ENCODE data around the gene STIP1. TPM values are rescaled to one million over a fixed set of nuclear protein-coding genes. Genes with fewer than 3 reads are reported as not detected.

STIP1 gene
- total and polyA plus RNA-seq, 9 of the 15 experiments (the other 6 are each of a cell fraction or from before 2014, with no cell fraction given) = 58.1 to 465 (median 346) TPM

GRCh38 chr11:64226507-64227051, 40.6 kb downstream of the STIP1 start (continued):
- TF ChIP-seq, protein P1, sequence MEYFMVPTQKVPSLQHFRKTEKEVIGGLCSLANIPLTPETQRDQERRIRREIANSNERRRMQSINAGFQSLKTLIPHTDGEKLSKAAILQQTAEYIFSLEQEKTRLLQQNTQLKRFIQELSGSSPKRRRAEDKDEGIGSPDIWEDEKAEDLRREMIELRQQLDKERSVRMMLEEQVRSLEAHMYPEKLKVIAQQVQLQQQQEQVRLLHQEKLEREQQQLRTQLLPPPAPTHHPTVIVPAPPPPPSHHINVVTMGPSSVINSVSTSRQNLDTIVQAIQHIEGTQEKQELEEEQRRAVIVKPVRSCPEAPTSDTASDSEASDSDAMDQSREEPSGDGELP (CRISPR knock-in tag; IDR thresholded peaks at IDR 0.05; ENCODE audit: borderline replicate concordance) = peak; percentile 82
- TF ChIP-seq PHB2 (IDR thresholded peaks at IDR 0.05; ENCODE audit: low read depth) = peak; percentile 14; the same call in 1 of the 2 replicates
- peak; percentile 23; the same call in 1 of the 2 replicates for TF ChIP-seq NFRKB (IDR thresholded peaks at IDR 0.05; ENCODE audit: low read depth)
- 0 out of 4 replicates have a peak, but pooled peaks of 1 of the 2 experiments have one; percentile 75 for TF ChIP-seq TEAD1 (CRISPR knock-in tag; IDR thresholded peaks at IDR 0.05)
- TF ChIP-seq, protein P2, sequence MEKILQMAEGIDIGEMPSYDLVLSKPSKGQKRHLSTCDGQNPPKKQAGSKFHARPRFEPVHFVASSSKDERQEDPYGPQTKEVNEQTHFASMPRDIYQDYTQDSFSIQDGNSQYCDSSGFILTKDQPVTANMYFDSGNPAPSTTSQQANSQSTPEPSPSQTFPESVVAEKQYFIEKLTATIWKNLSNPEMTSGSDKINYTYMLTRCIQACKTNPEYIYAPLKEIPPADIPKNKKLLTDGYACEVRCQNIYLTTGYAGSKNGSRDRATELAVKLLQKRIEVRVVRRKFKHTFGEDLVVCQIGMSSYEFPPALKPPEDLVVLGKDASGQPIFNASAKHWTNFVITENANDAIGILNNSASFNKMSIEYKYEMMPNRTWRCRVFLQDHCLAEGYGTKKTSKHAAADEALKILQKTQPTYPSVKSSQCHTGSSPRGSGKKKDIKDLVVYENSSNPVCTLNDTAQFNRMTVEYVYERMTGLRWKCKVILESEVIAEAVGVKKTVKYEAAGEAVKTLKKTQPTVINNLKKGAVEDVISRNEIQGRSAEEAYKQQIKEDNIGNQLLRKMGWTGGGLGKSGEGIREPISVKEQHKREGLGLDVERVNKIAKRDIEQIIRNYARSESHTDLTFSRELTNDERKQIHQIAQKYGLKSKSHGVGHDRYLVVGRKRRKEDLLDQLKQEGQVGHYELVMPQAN (IDR thresholded peaks at IDR 0.05; ENCODE audit: borderline replicate concordance) = no peak
- TF ChIP-seq, protein P3, sequence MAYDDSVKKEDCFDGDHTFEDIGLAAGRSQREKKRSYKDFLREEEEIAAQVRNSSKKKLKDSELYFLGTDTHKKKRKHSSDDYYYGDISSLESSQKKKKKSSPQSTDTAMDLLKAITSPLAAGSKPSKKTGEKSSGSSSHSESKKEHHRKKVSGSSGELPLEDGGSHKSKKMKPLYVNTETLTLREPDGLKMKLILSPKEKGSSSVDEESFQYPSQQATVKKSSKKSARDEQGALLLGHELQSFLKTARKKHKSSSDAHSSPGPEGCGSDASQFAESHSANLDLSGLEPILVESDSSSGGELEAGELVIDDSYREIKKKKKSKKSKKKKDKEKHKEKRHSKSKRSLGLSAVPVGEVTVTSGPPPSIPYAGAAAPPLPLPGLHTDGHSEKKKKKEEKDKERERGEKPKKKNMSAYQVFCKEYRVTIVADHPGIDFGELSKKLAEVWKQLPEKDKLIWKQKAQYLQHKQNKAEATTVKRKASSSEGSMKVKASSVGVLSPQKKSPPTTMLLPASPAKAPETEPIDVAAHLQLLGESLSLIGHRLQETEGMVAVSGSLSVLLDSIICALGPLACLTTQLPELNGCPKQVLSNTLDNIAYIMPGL (CRISPR knock-in tag; IDR thresholded peaks at IDR 0.05) = no peak
- no peak for TF ChIP-seq BCL6 (CRISPR knock-in tag; IDR thresholded peaks at IDR 0.05)
- no peak for TF ChIP-seq ZFP1 (CRISPR knock-in tag; IDR thresholded peaks at IDR 0.05)
- TF ChIP-seq MCM3 (IDR thresholded peaks at IDR 0.05) = no peak
- no peak for TF ChIP-seq CBX1 (IDR thresholded peaks at IDR 0.05; ENCODE audit: low read depth)
- TF ChIP-seq, protein P4, sequence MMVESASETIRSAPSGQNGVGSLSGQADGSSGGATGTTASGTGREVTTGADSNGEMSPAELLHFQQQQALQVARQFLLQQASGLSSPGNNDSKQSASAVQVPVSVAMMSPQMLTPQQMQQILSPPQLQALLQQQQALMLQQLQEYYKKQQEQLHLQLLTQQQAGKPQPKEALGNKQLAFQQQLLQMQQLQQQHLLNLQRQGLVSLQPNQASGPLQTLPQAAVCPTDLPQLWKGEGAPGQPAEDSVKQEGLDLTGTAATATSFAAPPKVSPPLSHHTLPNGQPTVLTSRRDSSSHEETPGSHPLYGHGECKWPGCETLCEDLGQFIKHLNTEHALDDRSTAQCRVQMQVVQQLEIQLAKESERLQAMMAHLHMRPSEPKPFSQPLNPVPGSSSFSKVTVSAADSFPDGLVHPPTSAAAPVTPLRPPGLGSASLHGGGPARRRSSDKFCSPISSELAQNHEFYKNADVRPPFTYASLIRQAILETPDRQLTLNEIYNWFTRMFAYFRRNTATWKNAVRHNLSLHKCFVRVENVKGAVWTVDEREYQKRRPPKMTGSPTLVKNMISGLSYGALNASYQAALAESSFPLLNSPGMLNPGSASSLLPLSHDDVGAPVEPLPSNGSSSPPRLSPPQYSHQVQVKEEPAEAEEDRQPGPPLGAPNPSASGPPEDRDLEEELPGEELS (CRISPR knock-in tag; IDR thresholded peaks at IDR 0.05; ENCODE audit: borderline replicate concordance) = 0 out of 2 replicates have a peak, but pooled peaks have one; percentile 16
- TF ChIP-seq ZNF23 (CRISPR knock-in tag; IDR thresholded peaks at IDR 0.05) = no peak
- TF ChIP-seq EP400 (IDR thresholded peaks at IDR 0.05) = 0 out of 2 replicates have a peak, but pooled peaks have one; percentile 27
- no peak for TF ChIP-seq TFE3 (CRISPR knock-in tag; IDR thresholded peaks at IDR 0.05)
- no peak for TF ChIP-seq EHMT2 (IDR thresholded peaks at IDR 0.05)
- TF ChIP-seq HDAC2 (IDR thresholded peaks at IDR 0.05) = no peak
- TF ChIP-seq NCOA1 (IDR thresholded peaks at IDR 0.05; ENCODE audit: low read depth) = no peak
- TF ChIP-seq POLR2G (IDR thresholded peaks at IDR 0.05; ENCODE audit: low read depth, low read length) = peak; percentile 60; the same call in 1 of the 2 replicates
- TF ChIP-seq, protein P5, sequence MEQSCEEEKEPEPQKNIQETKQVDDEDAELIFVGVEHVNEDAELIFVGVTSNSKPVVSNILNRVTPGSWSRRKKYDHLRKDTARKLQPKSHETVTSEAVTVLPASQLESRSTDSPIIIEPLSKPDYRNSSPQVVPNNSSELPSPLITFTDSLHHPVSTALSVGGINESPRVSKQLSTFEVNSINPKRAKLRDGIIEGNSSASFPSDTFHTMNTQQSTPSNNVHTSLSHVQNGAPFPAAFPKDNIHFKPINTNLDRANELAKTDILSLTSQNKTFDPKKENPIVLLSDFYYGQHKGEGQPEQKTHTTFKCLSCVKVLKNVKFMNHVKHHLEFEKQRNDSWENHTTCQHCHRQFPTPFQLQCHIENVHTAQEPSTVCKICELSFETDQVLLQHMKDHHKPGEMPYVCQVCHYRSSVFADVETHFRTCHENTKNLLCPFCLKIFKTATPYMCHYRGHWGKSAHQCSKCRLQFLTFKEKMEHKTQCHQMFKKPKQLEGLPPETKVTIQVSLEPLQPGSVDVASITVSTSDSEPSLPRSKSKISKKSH (CRISPR knock-in tag; IDR thresholded peaks at IDR 0.05) = no peak
